Small intestine (tissue), 7 donors: ENCODE results near the gene NEBL. TPM values are rescaled to one million over a fixed set of nuclear protein-coding genes. Genes with fewer than 3 reads are reported as not detected.

Experiments used
- DNase-seq, 2 donors: peaks; one replicate each; pipeline versions ENCODE4 v3.0.0 to v3.0.0-alpha.2; 2013
- FAIRE-seq: peaks from 2 replicates; lab custom pipeline; 2012; peaks lifted over from hg19 to GRCh38; lab: Jason Lieb, UNC
- H3K27ac ChIP-seq, 3 donors: one replicate each; pipeline ENCODE4 v1.5.1; 2013; ENCODE audit warnings: low read length in 2 of 3, mild to moderate bottlenecking in 2 of 3, control low read depth in 1 of 3, inconsistent platforms in 1 of 3, low read depth in 1 of 3, moderate library complexity in 1 of 3
- H3K27me3 ChIP-seq, 3 donors: one replicate each; pipeline ENCODE4 v1.6.1; 2013; ENCODE audit warnings: low read length in 3 of 3, inconsistent platforms in 1 of 3; ENCODE audit not compliant: control insufficient read depth in 3 of 3, insufficient read depth in 3 of 3
- H3K36me3 ChIP-seq, 3 donors: one replicate each; pipeline ENCODE4 v1.6.1; 2013; ENCODE audit warnings: low read length in 3 of 3, inconsistent platforms in 1 of 3, low read depth in 1 of 3, mild to moderate bottlenecking in 1 of 3, moderate library complexity in 1 of 3; ENCODE audit not compliant: control insufficient read depth in 3 of 3, insufficient read depth in 2 of 3
- H3K4me1 ChIP-seq, 3 donors: one replicate each; pipeline ENCODE4 v1.6.1; 2013; ENCODE audit warnings: low read length in 2 of 3, inconsistent platforms in 1 of 3, low read depth in 1 of 3, mild to moderate bottlenecking in 1 of 3, moderate library complexity in 1 of 3; ENCODE audit not compliant: control insufficient read depth in 3 of 3, insufficient read depth in 2 of 3
- H3K4me3 ChIP-seq, 3 donors: one replicate each; pipeline ENCODE4 v1.5.1; 2013; ENCODE audit warnings: low read length in 3 of 3, control low read depth in 1 of 3, inconsistent platforms in 1 of 3, low read depth in 1 of 3, mild to moderate bottlenecking in 1 of 3, moderate library complexity in 1 of 3
- H3K9me3 ChIP-seq, 2 donors: one replicate each; pipeline ENCODE4 v1.6.1; 2013; ENCODE audit warnings: low read depth in 1 of 2, low read length in 1 of 2; ENCODE audit not compliant: control insufficient read depth in 2 of 2, insufficient read depth in 1 of 2
- WGBS, 3 donors: extraction: QIAGEN DNeasy Blood & Tissue Kit; methylation state at CpG; one replicate each; pipeline ENCODE4 v1.1.7; 2013; 5-methylcytosine and 5-hydroxymethylcytosine counted together
- polyA plus RNA-seq, 4 donors: library from polyadenylated mRNA; stranded (reverse) in 3 of 4; unstranded in 1 of 4; fragments of 200-250 nt in 3 of 4; fragments of 120-200 nt in 1 of 4; gene quantifications; one replicate each; pipeline versions ENCODE4 v1.2.1 to v1.2.3, GENCODE V29; 2013
- donor health status: healthy with polysubstance abuse.
- donor health status: control.
- donor health status: control.
- donor health status: Bipolar disorder and iron deficiency.
- donor health status: healthy.

NEBL gene
- polyA plus RNA-seq, 4 donors: 1.4 to 1.8 (median 1.6) TPM

- Histone ChIP-seq H3K9me3 (no peaks in the 10 kb centered on the region), H3K36me3 (no peaks in the 10 kb centered on the region), H3K27ac (no peak overlapping the region), H3K4me3 (no peak overlapping the region), H3K4me1 (no peaks in the 10 kb centered on the region), H3K27me3 (no peaks in the 10 kb centered on the region)
- FAIRE-seq (no peak), DNase-seq (no peak)
- WGBS, 3 donors: 72 to 84% (median 81%) methylated on average over 4 of the region's 4 CpGs
Observed at GRCh38 chr10:20911626-20912025, 14.5 kb upstream of the NEBL start.

- H3K36me3 ChIP-seq: no peaks in the 10 kb centered on the region
- no peaks in the 10 kb centered on the region for H3K27me3 ChIP-seq
- no peak for FAIRE-seq
- no peak overlapping the region for H3K4me3 ChIP-seq
- no peaks in the 10 kb centered on the region for H3K9me3 ChIP-seq
- no peak for DNase-seq
- no peak overlapping the region for H3K27ac ChIP-seq
- no peaks in the 10 kb centered on the region for H3K4me1 ChIP-seq
Observed at GRCh38 chr10:20909801-20910200, 12.7 kb upstream of the NEBL start.

- FAIRE-seq (no peak), DNase-seq (no peak)
- Histone ChIP-seq H3K27ac (no peak overlapping the region), H3K9me3 (no peaks in the 10 kb centered on the region), H3K27me3 (no peaks in the 10 kb centered on the region), H3K4me3 (no peak overlapping the region), H3K4me1 (no peaks in the 10 kb centered on the region), H3K36me3 (no peaks in the 10 kb centered on the region)
- 73 to 82% (median 81%) methylated on average over 3 of the region's 3 CpGs for WGBS, 3 donors
Observed at GRCh38 chr10:20908391-20908790, 11.3 kb upstream of the NEBL start.

- H3K27me3 ChIP-seq: no peaks in the 10 kb centered on the region
- H3K4me3 ChIP-seq: no peak overlapping the region
- no peaks in the 10 kb centered on the region for H3K36me3 ChIP-seq
- no peaks in the 10 kb centered on the region for H3K9me3 ChIP-seq
- H3K27ac ChIP-seq: no peak overlapping the region
- H3K4me1 ChIP-seq: no peaks in the 10 kb centered on the region
- FAIRE-seq (no peak), DNase-seq (no peak)
- 76 to 89% (median 79%) methylated on average over 5 of the region's 5 CpGs for WGBS, 3 donors
Observed at GRCh38 chr10:20903635-20904390, 6.7 kb upstream of the NEBL start.

GRCh38 chr10:20901110-20901509 lies 4.0 kb upstream of the NEBL start:
- Histone ChIP-seq H3K36me3 (no peaks in the 10 kb centered on the region), H3K9me3 (no peaks in the 10 kb centered on the region), H3K4me3 (no peak overlapping the region), H3K27ac (no peak overlapping the region), H3K4me1 (no peaks in the 10 kb centered on the region), H3K27me3 (no peaks in the 10 kb centered on the region)
- 80 to 82% (median 81%) methylated on average over 5 of the region's 5 CpGs for WGBS, 3 donors
- no peak for DNase-seq
- no peak for FAIRE-seq

- 77 to 89% (median 78%) methylated on average over 3 of the region's 3 CpGs for WGBS, 3 donors
- no peak for FAIRE-seq
- Histone ChIP-seq H3K9me3 (no peaks in the 10 kb centered on the region), H3K4me3 (no peak overlapping the region), H3K36me3 (no peaks in the 10 kb centered on the region), H3K4me1 (no peaks in the 10 kb centered on the region), H3K27me3 (no peaks in the 10 kb centered on the region), H3K27ac (no peak overlapping the region)
- no peak for DNase-seq
Observed at GRCh38 chr10:20898866-20899535, 1.9 kb upstream of the NEBL start.

- Histone ChIP-seq H3K9me3 (no peaks in the 10 kb centered on the region), H3K27ac (no peak overlapping the region), H3K36me3 (no peaks in the 10 kb centered on the region), H3K4me3 (no peak overlapping the region), H3K27me3 (no peaks in the 10 kb centered on the region), H3K4me1 (no peaks in the 10 kb centered on the region)
- WGBS, 3 donors: 46 to 77% (median 68%) methylated on average over 1 of the region's 1 CpG
- FAIRE-seq (no peak), DNase-seq (no peak)
Observed at GRCh38 chr10:20893297-20893696, 3.8 kb downstream of the NEBL start.

- FAIRE-seq (no peak), DNase-seq (no peak)
- no peak overlapping the region for H3K4me3 ChIP-seq
- H3K27ac ChIP-seq: no peak overlapping the region
- no peaks in the 10 kb centered on the region for H3K9me3 ChIP-seq
- H3K36me3 ChIP-seq: no peaks in the 10 kb centered on the region
- no peaks in the 10 kb centered on the region for H3K4me1 ChIP-seq
- no peaks in the 10 kb centered on the region for H3K27me3 ChIP-seq
- WGBS, 3 donors: 69 to 76% (median 72%) methylated on average over 2 of the region's 2 CpGs
Observed at GRCh38 chr10:20892796-20893195, 4.3 kb downstream of the NEBL start.
